Osteocyte (in vitro differentiated cells): ENCODE measurements around the gene CLPTM1L. TPM values are rescaled to one million over a fixed set of nuclear protein-coding genes. Genes with fewer than 3 reads are reported as not detected.

ENCODE experiments used
- DNase-seq: peaks from one replicate; pipeline ENCODE4 v3.0.0; 2021; ENCODE audit warnings: mixed read lengths; ENCODE audit not compliant: unreplicated experiment; ENCODE audit errors: extremely low spot score
- H3K27ac Mint-ChIP-seq: one replicate; pipeline ENCODE4 v1.8.0; 2021; ENCODE audit warnings: mild to moderate bottlenecking, mixed read lengths; ENCODE audit not compliant: unreplicated experiment
- H3K27me3 Mint-ChIP-seq: one replicate; pipeline ENCODE4 v1.8.0; 2021; ENCODE audit warnings: mixed read lengths; ENCODE audit not compliant: unreplicated experiment
- H3K36me3 Mint-ChIP-seq: one replicate; pipeline ENCODE4 v1.8.0; 2021; ENCODE audit warnings: mixed read lengths; ENCODE audit not compliant: unreplicated experiment
- H3K4me1 Mint-ChIP-seq: one replicate; pipeline ENCODE4 v1.8.0; 2021; ENCODE audit warnings: mixed read lengths; ENCODE audit not compliant: unreplicated experiment
- H3K4me3 Mint-ChIP-seq: one replicate; pipeline ENCODE4 v1.8.0; 2021; ENCODE audit warnings: mild to moderate bottlenecking, moderate library complexity, mixed read lengths; ENCODE audit not compliant: unreplicated experiment
- H3K9me3 Mint-ChIP-seq: one replicate; pipeline ENCODE4 v1.8.0; 2021; ENCODE audit warnings: mixed read lengths; ENCODE audit not compliant: unreplicated experiment
- CTCF ChIP-seq: fragments of 200-600 bp; sonication (generic); IDR thresholded peaks from 2 replicates; pipeline ENCODE4 v1.5.0; 2021; ENCODE audit warnings: antibody characterized with exemption, mild to moderate bottlenecking, moderate library complexity
- total RNA-seq: library from RNA; stranded (reverse); gene quantifications from 2 replicates; pipeline ENCODE4 v1.2.1, GENCODE V29; 2021

The CLPTM1L gene
- total RNA-seq, 1 donor from 2014 or later, result 93.1 TPM

GRCh38 chr5:1391691-1392090 is 46.8 kb upstream of the CLPTM1L start:
- H3K27me3 Mint-ChIP-seq, result peaks cover 32% of the 10 kb centered on the region
- H3K4me3 Mint-ChIP-seq, result no peak overlapping the region
- peaks cover 1% of the 10 kb centered on the region for H3K4me1 Mint-ChIP-seq

GRCh38 chr5:1390861-1391600 is 46.1 kb upstream of the CLPTM1L start:
- H3K36me3 Mint-ChIP-seq, result no peaks in the 10 kb centered on the region
- peaks cover 5% of the 10 kb centered on the region for H3K4me1 Mint-ChIP-seq
- H3K27me3 Mint-ChIP-seq, result peaks cover 33% of the 10 kb centered on the region
- no peak overlapping the region for H3K4me3 Mint-ChIP-seq
- no peak for DNase-seq
- H3K27ac Mint-ChIP-seq, result no peak overlapping the region
- TF ChIP-seq CTCF, result no peak
- no peaks in the 10 kb centered on the region for H3K9me3 Mint-ChIP-seq

More at GRCh38 chr5:1391691-1392090, 46.8 kb upstream of the CLPTM1L start:
- TF ChIP-seq CTCF, result no peak
- Mint-ChIP-seq H3K9me3 (no peaks in the 10 kb centered on the region), H3K27ac (no peak overlapping the region), H3K36me3 (no peaks in the 10 kb centered on the region)
- no peak for DNase-seq

- peaks cover 9% of the 10 kb centered on the region for H3K4me1 Mint-ChIP-seq
- no peak overlapping the region for H3K4me3 Mint-ChIP-seq
- peaks cover 32% of the 10 kb centered on the region for H3K27me3 Mint-ChIP-seq
- H3K9me3 Mint-ChIP-seq, result no peaks in the 10 kb centered on the region
- no peak for DNase-seq
- TF ChIP-seq CTCF, result no peak
- H3K27ac Mint-ChIP-seq, result no peak overlapping the region
- H3K36me3 Mint-ChIP-seq, result no peaks in the 10 kb centered on the region
Observed at GRCh38 chr5:1390333-1390732, 45.4 kb upstream of the CLPTM1L start.

GRCh38 chr5:1388383-1388967 is 43.6 kb upstream of the CLPTM1L start:
- peaks cover 9% of the 10 kb centered on the region for H3K4me1 Mint-ChIP-seq
- H3K4me3 Mint-ChIP-seq, result no peak overlapping the region
- peaks cover 41% of the 10 kb centered on the region for H3K27me3 Mint-ChIP-seq
- no peak overlapping the region for H3K27ac Mint-ChIP-seq
- no peaks in the 10 kb centered on the region for H3K36me3 Mint-ChIP-seq
- no peak for DNase-seq
- no peak for TF ChIP-seq CTCF
- H3K9me3 Mint-ChIP-seq, result no peaks in the 10 kb centered on the region

GRCh38 chr5:1387876-1388275 is 43.0 kb upstream of the CLPTM1L start:
- Mint-ChIP-seq H3K27me3 (peaks cover 41% of the 10 kb centered on the region), H3K4me3 (no peak overlapping the region), H3K4me1 (peaks cover 9% of the 10 kb centered on the region), H3K36me3 (no peaks in the 10 kb centered on the region), H3K9me3 (no peaks in the 10 kb centered on the region), H3K27ac (no peak overlapping the region)
- DNase-seq, result no peak
- TF ChIP-seq CTCF, result no peak
